Hepatocyte (in vitro differentiated cells): Measurements from ENCODE around the gene IRAK1.

Source experiments
- CTCF ChIP-seq: fragments of 200-600 bp; sonication (generic); IDR thresholded peaks from 2 replicates; pipeline ENCODE4 v1.5.1; 2016; ENCODE audit warnings: antibody characterized with exemption, mild to moderate bottlenecking; ENCODE audit not compliant: poor library complexity
- EZH2phosphoT487 ChIP-seq: fragments of 200-600 bp; sonication (generic); IDR thresholded peaks from one replicate; pipeline ENCODE4 v1.6.1; 2018; ENCODE audit warnings: antibody characterized with exemption, mild to moderate bottlenecking, low read depth, moderate library complexity; ENCODE audit not compliant: unreplicated experiment, severe bottlenecking

GRCh38 chrX:154021131-154021611, 1.5 kb upstream of the IRAK1 start:
- TF ChIP-seq CTCF (no peak), EZH2phosphoT487 (no peak)
